T-cell (primary cell): Measurements from ENCODE around the gene PIP5K1C. TPM values are rescaled to one million over a fixed set of nuclear protein-coding genes. Genes with fewer than 3 reads are reported as not detected.

Experiments
- ATAC-seq, 4 experiments: fragments of 200-7000 bp in 3 of 4; fragments of 150-1000 bp in 1 of 4; cut with Tn5 transposase; replicated peaks in 1 of 4; 1 replicate in 3 of 4; 2 replicates in 1 of 4; pipeline ENCODE4 v1.10.0; 2021; ENCODE audit warnings: moderate library complexity in 3 of 4, mild to moderate bottlenecking in 2 of 4, moderate number of reproducible peaks in 1 of 4
- CTCF ChIA-PET, 2 donors: fragments of 300-600 bp; sonication (Branson Sonifier 250); formaldehyde crosslinking; loops; one replicate each; lab custom pipeline; 2022; ENCODE audit warnings: antibody characterized with exemption in 2 of 2; lab: Charles Lee
- POLR2A ChIA-PET, 2 donors: fragments of 300-600 bp; sonication (Branson Sonifier 250); formaldehyde crosslinking; loops; one replicate each; lab custom pipeline; 2022; ENCODE audit warnings: antibody characterized with exemption in 2 of 2; lab: Charles Lee
- DNase-seq, 35 experiments: peaks; one replicate each; pipeline versions ENCODE4 v3.0.0 to v3.0.0-alpha.2; 2013 to 2023
- H3K27ac ChIP-seq: one replicate; pipeline ENCODE4 v1.5.1; 2013; ENCODE audit warnings: low read length
- H3K27me3 ChIP-seq, 2 experiments: replicated peaks in 1 of 2; 1 replicate in 1 of 2; 2 replicates in 1 of 2; pipeline versions ENCODE4 v1.6.1 to v1.7.0; 2013; ENCODE audit warnings: low read length in 1 of 2, mixed read lengths in 1 of 2; ENCODE audit not compliant: control insufficient read depth in 2 of 2, insufficient read depth in 2 of 2; ENCODE audit errors: extremely low read depth in 1 of 2
- H3K36me3 ChIP-seq, 2 donors: 1 replicate in 1 of 2; 2 replicates in 1 of 2; pipeline versions ENCODE4 v1.6.1 to v1.7.0; 2013; ENCODE audit warnings: low read length in 1 of 2; ENCODE audit not compliant: control insufficient read depth in 2 of 2, insufficient read depth in 1 of 2; ENCODE audit errors: extremely low read depth in 1 of 2
- H3K4me1 ChIP-seq, 2 experiments: 1 replicate in 1 of 2; 2 replicates in 1 of 2; pipeline versions ENCODE4 v1.6.1 to v1.7.0; 2013; ENCODE audit warnings: low read length in 2 of 2, mixed read lengths in 1 of 2; ENCODE audit not compliant: insufficient read depth in 2 of 2, control insufficient read depth in 1 of 2; ENCODE audit errors: extremely low read depth in 1 of 2
- H3K4me3 ChIP-seq, 2 donors: 1 replicate in 1 of 2; 2 replicates in 1 of 2; pipeline versions ENCODE4 v1.5.1 to v1.7.0; 2013; ENCODE audit warnings: mild to moderate bottlenecking in 2 of 2, low read length in 1 of 2, moderate library complexity in 1 of 2; ENCODE audit not compliant: control insufficient read depth in 1 of 2; ENCODE audit errors: extremely low read depth in 1 of 2
- H3K9me3 ChIP-seq: 2 replicates; pipeline ENCODE4 v1.7.0; 2013
- H3K27ac Mint-ChIP-seq, 2 donors: one replicate each; pipeline ENCODE4 v1.8.0; 2020 to 2021; ENCODE audit warnings: mild to moderate bottlenecking in 2 of 2, mixed read lengths in 2 of 2
- H3K27me3 Mint-ChIP-seq, 2 donors: one replicate each; pipeline ENCODE4 v1.8.0; 2021 to 2022; ENCODE audit warnings: mixed read lengths in 2 of 2
- H3K36me3 Mint-ChIP-seq: one replicate; pipeline ENCODE4 v1.8.0; 2021; ENCODE audit warnings: mixed read lengths
- H3K4me1 Mint-ChIP-seq, 3 donors: one replicate each; pipeline ENCODE4 v1.8.0; 2020 to 2022; ENCODE audit warnings: mixed read lengths in 3 of 3, mild to moderate bottlenecking in 1 of 3
- H3K4me3 Mint-ChIP-seq, 3 donors: one replicate each; pipeline ENCODE4 v1.8.0; 2020 to 2022; ENCODE audit warnings: mild to moderate bottlenecking in 3 of 3, mixed read lengths in 3 of 3, moderate library complexity in 3 of 3
- H3K9me3 Mint-ChIP-seq, 3 donors: one replicate each; pipeline ENCODE4 v1.8.0; 2020 to 2022; ENCODE audit warnings: mixed read lengths in 3 of 3
- WGBS: methylation state at CpG from one replicate; pipeline ENCODE4 v1.1.5; 2013; ENCODE audit warnings: missing lambda C conversion rate; ENCODE audit not compliant: insufficient coverage; 5-methylcytosine and 5-hydroxymethylcytosine counted together
- total RNA-seq, 35 experiments: library from RNA in 6 of 35; stranded (reverse) in 6 of 35; fragments of 120-200 nt in 1 of 35; gene quantifications; one replicate each; pipeline versions ENCODE4 v1.2.1 to v1.2.4 and lab custom pipeline; 2013 to 2026

PIP5K1C gene
- total RNA-seq, 5 donors from 2014 or later (not counting 1 experiment from before 2014, with no cell fraction given), result 25.6 to 35.0 (median 32.1) TPM

DNA sequence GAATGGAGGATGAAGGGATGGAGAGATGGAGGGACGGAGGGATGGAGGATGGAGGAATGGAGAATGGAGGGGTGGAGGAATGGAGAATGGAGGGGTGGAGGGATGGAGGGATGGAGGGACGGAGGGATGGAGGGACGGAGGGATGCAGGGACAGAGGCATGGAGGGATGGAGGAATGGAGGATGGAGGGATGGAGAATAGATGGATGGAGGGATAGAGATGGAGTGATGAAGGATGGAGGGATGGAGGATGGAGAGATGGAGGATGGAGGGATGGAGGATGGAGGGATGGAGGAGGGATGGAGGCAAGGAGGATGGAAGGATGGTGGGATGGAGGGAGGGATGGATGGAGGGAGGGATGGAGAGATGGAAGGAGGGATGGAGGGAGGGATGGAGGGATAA, 22.1 kb downstream of the PIP5K1C start:
- ATAC-seq, result no peak
- DNase-seq, result no peak
- peaks cover 0 to 8% of the 10 kb centered on the region in 2 donors for H3K36me3 ChIP-seq
- H3K4me1 ChIP-seq, result peaks cover 0 to 15% of the 10 kb centered on the region in 2 experiments
- no peak overlapping the region for H3K4me3 Mint-ChIP-seq
- H3K27ac Mint-ChIP-seq, result no peak overlapping the region
- no peaks in the 10 kb centered on the region for H3K27me3 ChIP-seq
- WGBS, result 96% methylated on average over 3 of the region's 3 CpGs
- no peak overlapping the region for H3K27ac ChIP-seq
- H3K4me3 ChIP-seq, result no peak overlapping the region
- POLR2A ChIA-PET, result no interaction called here
- H3K9me3 Mint-ChIP-seq, result no peaks in the 10 kb centered on the region
- peaks cover 0 to 13% (median 9%) of the 10 kb centered on the region in 3 donors for H3K4me1 Mint-ChIP-seq
- CTCF ChIA-PET, result no interaction called here
- H3K27me3 Mint-ChIP-seq, result no peaks in the 10 kb centered on the region
- H3K36me3 Mint-ChIP-seq, result peaks cover 3% of the 10 kb centered on the region
- no peaks in the 10 kb centered on the region for H3K9me3 ChIP-seq

DNA sequence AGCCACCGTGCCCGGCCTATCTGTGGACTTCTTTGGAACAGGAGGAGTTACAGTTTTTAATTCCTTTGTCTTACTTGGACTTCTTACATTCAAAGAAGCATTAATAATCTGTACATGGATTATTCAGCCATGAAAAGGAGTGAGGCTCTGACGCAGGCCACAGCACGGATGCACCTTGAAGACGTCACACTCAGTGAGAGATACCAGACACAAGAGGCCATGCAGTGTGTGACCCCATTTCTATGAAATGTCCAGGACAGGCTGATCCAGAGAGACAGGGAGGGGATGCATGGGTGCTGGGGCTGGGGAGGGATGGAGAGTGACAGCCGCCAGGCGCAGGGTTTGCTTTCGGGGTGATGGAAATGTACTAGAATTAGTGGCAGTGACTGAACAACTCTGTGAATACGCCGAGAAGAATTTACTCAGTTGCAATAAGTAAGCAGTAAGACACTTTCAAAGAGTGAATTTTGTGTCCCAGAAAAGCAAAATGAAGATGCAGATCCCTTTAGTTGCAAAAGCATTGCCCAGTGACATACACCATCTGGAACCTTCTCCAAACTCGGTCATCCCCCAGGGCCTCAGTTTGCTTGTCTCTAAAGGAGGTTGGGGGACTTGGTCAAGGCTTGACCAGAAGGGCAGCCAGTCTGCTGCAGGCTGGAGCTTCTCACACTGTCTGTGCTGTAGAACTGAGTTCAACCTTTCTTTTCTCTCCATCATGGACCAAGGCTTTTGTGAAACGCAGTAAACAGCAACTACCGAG, 25.3 kb downstream of the PIP5K1C start:
- DNase-seq (no peak), ATAC-seq (no peak)
- peak overlapping the region in 1 of 2 donors; percentile 53 for H3K27ac Mint-ChIP-seq
- H3K9me3 Mint-ChIP-seq, result no peaks in the 10 kb centered on the region
- WGBS, result 94% methylated on average over 10 of the region's 13 CpGs
- POLR2A ChIA-PET, result no interaction called here
- H3K27me3 Mint-ChIP-seq, result no peaks in the 10 kb centered on the region
- Histone ChIP-seq H3K27ac (no peak overlapping the region), H3K4me1 (peaks cover 3 to 40% of the 10 kb centered on the region in 2 experiments), H3K4me3 (no peak overlapping the region), H3K36me3 (no peaks in the 10 kb centered on the region), H3K27me3 (peaks cover 0 to 8% of the 10 kb centered on the region in 2 experiments), H3K9me3 (no peaks in the 10 kb centered on the region)
- CTCF ChIA-PET, result interaction anchor here in 1 of 2 donors (0.8 to 1.5 kb wide), 2 partner anchors 22 to 24 kb away, joined by 3 to 4 read pairs; no protein-coding TSS in a partner anchor
- peaks cover 10 to 30% (median 30%) of the 10 kb centered on the region in 3 donors for H3K4me1 Mint-ChIP-seq
- H3K36me3 Mint-ChIP-seq, result peaks cover 3% of the 10 kb centered on the region
- no peak overlapping the region for H3K4me3 Mint-ChIP-seq

DNA sequence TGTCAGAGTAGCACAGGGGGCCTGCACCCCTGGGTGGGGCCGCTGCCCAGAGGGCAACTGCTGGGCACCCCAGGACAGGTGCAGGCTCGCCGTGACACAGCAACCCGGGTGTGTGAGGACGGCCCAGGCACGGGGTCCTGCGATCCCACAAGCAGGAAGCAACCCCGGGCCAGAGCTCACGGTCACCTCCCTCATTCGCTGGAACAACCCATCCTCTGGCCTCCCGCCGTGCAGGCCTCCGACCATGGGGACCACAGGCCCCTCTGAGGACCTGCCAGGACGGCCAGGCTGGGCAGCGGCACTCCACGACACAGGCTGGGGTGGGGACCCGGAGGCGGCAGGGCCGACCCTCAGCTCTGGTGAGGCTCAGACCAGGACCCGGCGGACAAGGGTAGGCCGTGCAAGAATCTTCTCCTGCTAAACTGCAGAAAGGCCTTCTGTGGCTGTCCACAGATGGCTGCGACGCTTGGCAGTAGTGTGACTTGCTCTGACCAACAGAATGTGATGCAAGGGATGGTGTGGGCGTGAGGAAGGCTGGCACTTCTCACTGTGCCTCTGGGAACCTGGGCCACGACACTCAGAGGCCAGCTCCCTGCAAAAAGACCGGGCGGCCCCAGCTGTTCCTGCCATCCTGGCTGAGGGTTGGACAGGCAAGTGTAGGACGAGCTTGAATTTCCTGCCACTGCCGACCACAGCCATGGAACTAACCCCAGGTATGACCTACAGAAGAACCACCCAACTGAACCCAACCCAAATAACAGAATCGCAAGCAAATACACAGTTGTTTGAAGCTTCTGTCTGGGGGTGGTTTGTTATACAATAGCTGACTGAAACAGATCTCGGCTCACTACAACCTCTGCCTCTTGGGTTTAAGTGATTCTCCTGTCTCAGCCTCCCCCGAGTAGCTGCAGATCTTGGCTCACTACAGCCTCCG, 26.5 kb downstream of the PIP5K1C start:
- Mint-ChIP-seq H3K4me3 (peak overlapping the region in 1 of 3 donors; percentile 21), H3K27me3 (no peaks in the 10 kb centered on the region), H3K9me3 (no peaks in the 10 kb centered on the region), H3K4me1 (peaks cover 10 to 36% (median 30%) of the 10 kb centered on the region in 3 donors), H3K36me3 (peaks cover 3% of the 10 kb centered on the region), H3K27ac (no peak overlapping the region)
- POLR2A ChIA-PET, result interaction anchor here in 1 of 2 donors (0.6 kb wide), 1 partner anchor 169 kb away, joined by 4 read pairs; no protein-coding TSS in a partner anchor
- Histone ChIP-seq H3K4me1 (peaks cover 3 to 40% of the 10 kb centered on the region in 2 experiments), H3K27me3 (peaks cover 0 to 8% of the 10 kb centered on the region in 2 experiments), H3K9me3 (no peaks in the 10 kb centered on the region), H3K4me3 (no peak overlapping the region), H3K27ac (no peak overlapping the region), H3K36me3 (no peaks in the 10 kb centered on the region)
- DNase-seq (no peak), ATAC-seq (no peak)
- 94% methylated on average over 28 of the region's 34 CpGs for WGBS
- CTCF ChIA-PET, result interaction anchor here in 1 of 2 donors (0.8 to 1.5 kb wide), 2 partner anchors 23 to 26 kb away, joined by 3 to 4 read pairs; no protein-coding TSS in a partner anchor

DNA sequence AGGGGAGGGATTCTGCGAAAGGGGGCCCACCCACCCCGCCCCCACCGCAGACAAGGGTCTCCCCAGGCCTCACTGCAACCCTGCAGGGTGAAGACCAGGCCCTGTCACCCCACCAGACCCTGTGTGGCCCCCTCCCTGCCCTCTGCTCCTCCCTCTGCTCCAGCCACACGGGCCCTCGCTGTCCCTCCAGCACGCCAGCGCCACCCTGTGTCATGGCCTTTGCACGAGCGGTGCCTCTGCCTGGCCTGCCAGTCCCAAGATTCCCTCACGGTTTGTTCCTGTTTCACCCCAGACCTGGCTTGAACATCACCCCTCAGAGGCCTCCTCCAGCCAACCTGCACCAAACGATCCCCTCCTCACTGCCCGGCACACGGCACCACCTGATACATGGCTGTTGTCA, 27.3 kb downstream of the PIP5K1C start:
- H3K27me3 ChIP-seq, result peaks cover 0 to 8% of the 10 kb centered on the region in 2 experiments
- 91% methylated on average over 10 of the region's 13 CpGs for WGBS
- H3K4me3 ChIP-seq, result no peak overlapping the region
- no peaks in the 10 kb centered on the region for H3K9me3 Mint-ChIP-seq
- no peaks in the 10 kb centered on the region for H3K36me3 ChIP-seq
- DNase-seq (no peak), ATAC-seq (no peak)
- H3K4me3 Mint-ChIP-seq, result peak overlapping the region in 1 of 3 donors; percentile 21
- H3K4me1 Mint-ChIP-seq, result peaks cover 10 to 36% (median 30%) of the 10 kb centered on the region in 3 donors
- peak overlapping the region in 1 of 2 donors; percentile 11 for H3K27ac Mint-ChIP-seq
- no peaks in the 10 kb centered on the region for H3K9me3 ChIP-seq
- H3K27ac ChIP-seq, result no peak overlapping the region
- H3K27me3 Mint-ChIP-seq, result no peaks in the 10 kb centered on the region
- ChIA-PET POLR2A (no interaction called here), CTCF (no interaction called here)
- peaks cover 3 to 40% of the 10 kb centered on the region in 2 experiments for H3K4me1 ChIP-seq
- H3K36me3 Mint-ChIP-seq, result peaks cover 3% of the 10 kb centered on the region

DNA sequence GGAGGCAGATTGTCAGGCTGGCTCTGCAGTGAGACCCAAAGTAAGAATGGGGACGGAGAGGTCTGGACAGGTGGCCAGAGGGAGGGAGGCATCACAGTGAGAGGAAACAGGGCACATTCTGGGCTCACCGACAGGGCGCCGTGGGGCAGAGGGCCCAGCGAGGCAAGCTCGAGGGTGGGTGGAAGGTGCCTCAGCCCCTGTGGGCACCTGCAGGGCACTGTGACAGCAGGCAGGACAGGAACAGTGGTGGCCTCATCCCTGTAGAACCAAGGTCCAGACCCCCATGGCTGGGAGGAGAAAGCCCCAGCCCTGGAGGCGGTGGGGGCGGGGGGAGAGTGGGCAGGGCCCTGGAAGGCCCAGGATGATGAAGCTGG, 27.7 kb downstream of the PIP5K1C start:
- 100% methylated on average over 6 of the region's 8 CpGs for WGBS
- ATAC-seq (no peak), DNase-seq (no peak)
- Histone ChIP-seq H3K9me3 (no peaks in the 10 kb centered on the region), H3K4me3 (no peak overlapping the region), H3K4me1 (peaks cover 3 to 40% of the 10 kb centered on the region in 2 experiments), H3K36me3 (no peaks in the 10 kb centered on the region), H3K27ac (no peak overlapping the region), H3K27me3 (peaks cover 0 to 8% of the 10 kb centered on the region in 2 experiments)
- POLR2A ChIA-PET, result interaction anchor here in 1 of 2 donors (0.6 kb wide), 1 partner anchor 546 kb away, joined by 4 read pairs; no protein-coding TSS in a partner anchor
- peaks cover 10 to 36% (median 30%) of the 10 kb centered on the region in 3 donors for H3K4me1 Mint-ChIP-seq
- CTCF ChIA-PET, result no interaction called here
- H3K27me3 Mint-ChIP-seq, result no peaks in the 10 kb centered on the region
- H3K4me3 Mint-ChIP-seq, result no peak overlapping the region
- H3K36me3 Mint-ChIP-seq, result peaks cover 3% of the 10 kb centered on the region
- no peak overlapping the region for H3K27ac Mint-ChIP-seq
- H3K9me3 Mint-ChIP-seq, result no peaks in the 10 kb centered on the region
